GM12891 (cell line): ENCODE results near the gene CLK3.

Experiments used
- POLR2A ChIP-seq: IDR thresholded peaks from 2 replicates; pipeline ENCODE4 v1.6.1; 2011; ENCODE audit warnings: low read depth, low read length, control low read depth
- POLR2AphosphoS5 ChIP-seq: IDR thresholded peaks from 2 replicates; pipeline ENCODE4 v1.6.1; 2011; ENCODE audit warnings: low read depth, low read length, control low read depth
- SPI1 ChIP-seq: IDR thresholded peaks from 2 replicates; pipeline ENCODE4 v1.6.1; 2011; ENCODE audit warnings: low read depth, low read length, control low read depth
- TAF1 ChIP-seq: IDR thresholded peaks from 2 replicates; pipeline ENCODE4 v1.6.1; 2011; ENCODE audit warnings: low read depth, low read length, control low read depth

DNA sequence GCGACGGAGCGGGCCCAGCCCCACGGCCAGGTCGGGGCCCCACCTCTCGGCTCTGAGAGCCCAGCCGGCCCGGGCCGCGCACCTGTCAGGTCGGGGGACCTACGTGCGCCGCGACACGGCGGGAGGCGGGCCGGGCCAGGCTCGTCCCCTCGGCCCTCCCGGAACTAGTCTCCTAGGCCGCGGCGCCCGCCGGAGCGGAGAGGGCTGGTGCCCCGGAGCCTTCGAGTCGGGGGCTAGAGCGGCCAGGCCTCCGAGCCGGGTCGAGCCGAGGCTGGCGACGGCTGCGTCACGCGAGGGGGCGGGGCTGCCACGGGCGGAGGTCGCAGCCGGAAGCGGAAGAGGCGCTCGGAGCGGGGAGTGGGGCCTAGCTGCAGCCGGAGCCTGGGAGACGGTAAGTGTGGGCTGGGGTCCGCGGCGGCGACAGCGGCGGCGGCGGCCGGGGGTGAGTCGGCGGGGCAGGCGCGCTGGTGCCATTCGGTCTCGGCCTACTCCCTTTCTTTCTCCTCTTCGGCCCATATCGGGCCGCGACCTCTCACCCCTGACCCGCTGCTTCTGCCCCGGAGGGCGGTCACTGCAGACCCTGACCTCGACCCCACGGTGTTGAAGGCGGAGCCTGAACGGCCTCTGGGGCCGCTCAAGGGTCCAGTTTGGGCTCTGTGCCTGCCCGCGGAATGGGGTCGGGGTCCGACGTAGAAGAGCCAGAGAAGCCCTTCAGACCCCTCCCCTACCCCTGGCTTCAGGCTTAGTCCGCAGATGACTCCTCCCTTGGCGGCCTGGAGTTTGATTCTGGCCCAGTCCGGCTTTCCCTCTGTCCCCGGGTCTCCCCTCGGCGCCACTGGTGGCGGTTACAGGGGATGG lies at the start of gene CLK3:
- peak; percentile 58; the same call in 1 of the 2 replicates for TF ChIP-seq POLR2AphosphoS5
- 0 out of 2 replicates have a peak, but pooled peaks have one; percentile 25 for TF ChIP-seq SPI1
- TF ChIP-seq POLR2A: peak; percentile 59; the same call in 1 of the 2 replicates
- peak; percentile 75 for TF ChIP-seq TAF1
